Activated CD4-positive, CD25-positive, alpha-beta regulatory T cell treated with anti-CD3 and anti-CD28 coated beads, Interleukin-2, amount 50 U/mL, for 24 hours (primary cell): ENCODE results near the gene GPR35.
"Not testable (repeated sequence)": the region's sequence is repeated elsewhere in the genome, so short reads cannot be mapped to it uniquely, and the experiment has no call there.

Experiments used
- ATAC-seq, 2 donors: fragments of 150-1000 bp; cut with Tn5 transposase; one replicate each; pipeline ENCODE4 v1.10.0; 2021; ENCODE audit warnings: mild to moderate bottlenecking in 1 of 2, moderate library complexity in 1 of 2

Gene GPR35

DNA sequence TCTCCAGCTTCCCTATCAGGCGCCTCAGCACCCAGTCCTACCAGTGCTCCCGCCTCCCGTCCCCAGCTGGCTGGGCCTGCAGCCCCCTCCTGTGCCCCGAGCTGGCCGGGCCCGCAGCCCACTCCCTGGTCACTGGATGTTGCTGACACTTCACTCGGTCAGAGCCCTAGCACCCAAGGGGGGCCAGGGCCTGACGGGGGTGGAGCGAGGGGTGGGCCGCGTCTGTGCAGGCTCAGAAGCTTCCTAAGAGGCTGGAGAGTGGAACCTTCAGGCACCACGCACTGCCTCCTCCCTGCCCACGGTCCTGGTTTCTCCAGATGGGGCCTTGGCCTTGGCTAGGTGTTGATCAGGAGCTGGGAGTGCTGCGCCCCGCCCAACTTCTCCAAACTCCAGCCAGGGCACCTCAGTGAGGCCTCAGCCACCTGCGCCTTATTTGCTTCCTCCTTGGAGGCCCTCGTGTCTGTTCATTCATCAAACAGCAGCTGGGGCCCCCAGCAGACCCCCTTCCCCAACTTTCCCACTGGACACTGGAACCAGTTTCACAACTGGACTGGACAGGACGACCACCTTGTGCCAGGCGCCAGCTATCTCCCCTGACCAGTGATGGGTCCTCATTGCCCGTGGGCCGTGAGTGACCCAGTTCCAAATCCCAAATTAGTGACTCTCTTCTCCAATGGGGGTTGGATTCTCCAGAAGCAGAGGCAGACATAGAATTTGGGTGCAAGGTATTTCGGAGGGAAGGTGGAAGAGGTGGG lies 22.0 kb upstream of the GPR35 start:
- ATAC-seq = no peak

GRCh38 chr2:240603846-240604245 lies 21.4 kb upstream of the GPR35 start:
- ATAC-seq = no peak

DNA sequence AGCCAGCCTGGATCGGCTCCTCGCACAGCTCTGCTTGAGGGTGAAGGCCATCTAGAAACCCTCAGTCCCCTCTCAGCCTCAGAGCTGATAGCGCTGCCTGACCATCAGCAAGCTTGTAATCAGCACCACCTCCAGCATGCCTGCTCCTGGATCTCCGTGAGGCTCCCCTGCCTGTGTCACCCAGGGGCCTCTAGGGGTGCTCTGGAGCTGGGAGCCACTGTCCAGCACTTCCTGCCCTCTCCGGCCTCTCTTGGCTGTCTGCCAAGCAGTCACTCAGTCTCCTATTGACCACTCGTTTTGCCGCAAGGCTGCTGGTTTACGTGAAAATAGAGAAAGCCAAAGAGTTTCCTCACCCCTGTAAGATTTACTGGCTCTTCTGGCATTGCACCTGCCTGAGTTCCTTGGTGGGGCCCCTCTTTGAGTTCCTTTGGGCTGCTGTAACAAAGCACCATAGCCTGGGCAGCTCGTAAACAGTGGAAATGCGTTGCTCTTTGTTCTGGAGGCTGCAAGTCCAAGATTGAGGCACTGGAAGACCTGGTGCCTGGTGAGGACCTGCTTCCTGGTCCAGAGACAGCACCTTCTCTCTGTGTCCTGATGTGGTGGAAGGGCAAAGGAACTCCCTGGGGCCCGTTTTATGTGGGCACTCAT lies 20.9 kb upstream of the GPR35 start:
- no peak for ATAC-seq

DNA sequence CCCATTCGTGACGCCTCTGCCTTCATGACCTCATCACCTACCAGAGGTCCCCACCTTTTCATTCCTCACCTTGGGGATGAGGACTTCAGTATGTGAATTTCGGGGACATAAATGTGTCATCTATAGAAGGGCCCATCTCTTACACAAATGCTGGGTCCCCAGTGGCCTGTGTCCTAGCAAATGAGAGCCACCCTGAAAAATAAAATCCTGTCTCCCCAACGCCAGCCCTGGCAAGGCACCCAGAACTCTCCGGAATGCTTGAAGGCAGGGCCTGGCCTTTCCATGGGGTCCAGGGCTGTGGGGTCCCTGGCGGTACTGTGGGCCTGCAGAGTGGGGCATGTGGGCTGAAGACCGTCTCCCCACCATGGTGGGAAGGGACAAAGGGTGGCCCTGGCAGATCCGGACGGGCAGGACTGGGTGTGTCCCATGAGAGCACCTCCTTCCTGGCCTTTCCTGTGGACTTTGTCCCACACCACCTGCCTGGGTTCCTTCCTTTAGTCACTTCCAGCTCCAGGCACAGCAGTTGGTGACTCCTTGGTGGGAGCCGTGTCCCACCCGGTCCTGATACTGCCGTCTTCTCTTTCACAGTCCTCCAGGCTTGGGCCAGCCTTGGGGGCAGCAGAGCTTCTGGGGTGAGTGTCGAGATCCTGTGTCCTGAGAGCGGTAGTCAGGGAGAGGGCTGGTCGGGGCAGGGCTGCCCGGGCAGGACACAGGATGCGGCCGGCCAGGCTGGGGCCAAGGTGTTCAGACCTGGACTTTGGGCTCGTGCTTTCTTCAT lies 20.2 kb upstream of the GPR35 start:
- no peak for ATAC-seq

DNA sequence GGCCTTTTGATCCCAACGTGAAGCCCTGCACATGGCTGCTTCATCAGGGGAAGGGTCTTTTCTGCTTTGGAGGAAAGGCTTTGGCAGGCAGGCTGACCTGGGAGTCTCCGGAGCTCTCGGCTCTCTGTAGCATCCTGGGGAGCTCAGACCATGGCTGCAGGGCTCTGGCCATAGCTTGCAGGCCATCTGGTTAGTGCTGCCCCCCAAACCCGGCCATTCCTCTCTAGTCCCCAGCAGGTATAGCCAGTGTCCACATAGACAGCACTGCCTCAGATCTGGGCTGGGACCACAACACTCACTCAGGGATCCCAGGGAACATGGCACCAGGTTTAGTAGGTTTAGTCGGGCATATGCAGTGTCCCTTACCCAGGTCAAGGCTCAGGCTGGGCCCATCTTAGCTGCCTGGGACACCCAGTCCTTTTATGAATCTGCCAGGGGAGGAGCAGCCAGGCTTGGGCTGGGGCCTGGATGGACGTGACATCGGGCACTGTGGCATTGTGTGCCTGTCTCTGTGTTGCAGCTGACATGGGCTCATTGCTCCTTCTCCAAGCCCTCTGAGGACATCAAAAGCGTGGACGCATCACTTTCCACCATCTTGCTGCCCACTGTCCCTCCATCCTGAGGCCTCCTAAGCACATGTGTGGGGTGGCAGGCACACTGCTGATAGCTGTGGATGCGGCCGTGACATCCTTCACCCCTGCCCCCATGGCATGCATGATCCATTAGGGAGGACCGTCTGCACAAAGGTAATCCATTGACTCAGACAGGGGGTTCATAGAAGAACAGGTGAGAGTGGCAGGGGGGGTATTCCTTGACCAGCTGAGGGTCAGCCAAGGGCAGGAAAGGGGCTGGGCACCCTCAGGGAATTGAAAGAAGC lies 19.2 kb upstream of the GPR35 start:
- no peak for ATAC-seq

- ATAC-seq = no peak
These were observed 13.6 kb upstream of the GPR35 start for GRCh38 chr2:240611601-240612210.

DNA sequence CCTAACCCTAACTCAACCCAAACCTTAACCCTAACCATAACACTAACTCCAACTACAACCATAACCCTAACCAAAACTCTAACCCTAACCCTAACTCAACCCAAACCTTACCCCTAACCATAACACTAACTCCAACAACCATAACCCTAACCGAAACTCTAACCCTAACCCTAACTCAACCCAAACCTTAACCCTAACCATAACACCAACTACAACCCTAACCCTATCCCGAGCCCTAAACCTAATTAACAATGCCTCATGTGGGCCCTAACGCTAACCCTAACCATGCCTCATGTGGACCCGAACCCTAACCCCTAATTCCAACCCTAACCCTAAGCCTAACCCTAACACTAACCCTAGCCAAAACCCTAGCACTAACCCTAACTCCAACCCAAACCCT lies 11.5 kb upstream of the GPR35 start:
- ATAC-seq = no peak

- no peak for ATAC-seq
These were observed 10.9 kb upstream of the GPR35 start for GRCh38 chr2:240614391-240614790.

DNA sequence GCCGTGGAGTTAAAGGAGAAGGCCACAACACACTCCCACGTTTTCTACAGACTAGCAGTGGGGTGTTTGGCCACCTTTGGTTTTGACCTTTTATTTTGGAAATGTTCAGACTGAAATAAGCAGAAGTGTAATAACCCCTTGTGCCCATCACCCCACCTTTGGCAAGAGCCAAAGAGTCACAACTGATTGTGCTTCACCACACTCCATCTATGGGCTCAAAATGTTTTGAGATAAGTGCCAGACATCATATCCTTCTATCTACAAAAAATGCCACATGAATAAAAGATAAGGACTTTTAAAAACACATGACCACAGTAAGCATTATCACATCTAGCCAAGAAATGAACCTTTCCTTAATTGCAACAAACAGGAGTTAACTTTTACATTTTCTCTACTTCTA lies 9.9 kb upstream of the GPR35 start:
- ATAC-seq = no peak

DNA sequence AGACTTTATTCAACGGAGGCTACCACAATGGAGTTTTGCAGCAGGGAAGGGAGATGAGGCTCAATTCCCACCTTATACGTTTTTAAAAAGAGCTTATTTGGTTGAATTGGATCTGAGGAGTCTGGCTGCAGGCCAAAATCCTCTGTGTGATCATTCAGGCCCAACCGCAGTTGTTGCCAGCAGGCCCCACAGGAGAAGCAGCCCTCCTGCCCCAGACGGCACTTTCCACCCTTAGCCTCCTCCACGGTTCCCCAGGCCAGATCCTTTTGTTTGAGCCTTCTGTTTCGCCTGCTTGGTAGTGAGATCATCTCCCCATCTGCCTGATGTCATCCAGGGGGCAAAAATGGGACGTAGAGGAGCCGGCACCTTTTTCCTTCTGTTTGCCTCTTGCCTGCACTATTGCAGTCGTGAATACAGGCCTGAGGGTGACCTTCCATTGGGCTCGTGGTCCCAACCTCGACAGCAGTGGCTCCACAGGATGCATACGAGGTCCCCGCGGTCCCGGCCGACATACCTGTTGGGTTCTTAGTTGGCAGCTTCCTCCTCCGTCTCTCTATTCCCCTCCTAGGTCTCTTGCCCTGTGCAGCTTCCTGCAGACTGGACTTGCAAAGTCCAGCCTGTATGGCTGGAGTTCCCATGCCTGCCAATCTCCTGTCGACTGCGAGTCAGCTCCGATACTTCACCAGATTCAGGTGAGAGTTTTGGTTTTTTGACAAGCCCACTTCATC lies 9.3 kb upstream of the GPR35 start:
- no peak for ATAC-seq

GRCh38 chr2:240616860-240617666 lies 8.2 kb upstream of the GPR35 start:
- not testable (repeated sequence) for ATAC-seq

DNA sequence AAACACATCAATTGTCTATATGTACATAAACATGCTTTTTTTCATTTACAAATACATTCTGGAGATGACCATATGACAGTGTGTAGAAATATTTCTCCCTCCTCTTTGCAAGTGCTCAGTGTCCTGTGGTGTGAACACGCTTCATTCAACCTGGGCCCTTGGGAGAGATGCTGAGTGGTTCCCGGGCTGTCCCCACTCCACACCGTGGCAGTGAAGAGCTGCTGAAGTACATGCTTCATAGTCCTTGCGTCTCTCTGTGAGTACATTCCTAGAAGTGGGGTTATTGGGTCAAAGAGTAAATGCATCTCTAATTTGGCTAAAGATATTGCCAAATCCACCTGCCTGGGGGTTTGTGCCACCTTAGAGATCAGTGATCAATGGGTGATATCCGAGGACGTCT lies 6.5 kb upstream of the GPR35 start:
- ATAC-seq = no peak

- ATAC-seq = no peak
These were observed 5.7 kb upstream of the GPR35 start for GRCh38 chr2:240619506-240620148.

GRCh38 chr2:240620149-240620731 lies 5.0 kb upstream of the GPR35 start:
- ATAC-seq = no peak

DNA sequence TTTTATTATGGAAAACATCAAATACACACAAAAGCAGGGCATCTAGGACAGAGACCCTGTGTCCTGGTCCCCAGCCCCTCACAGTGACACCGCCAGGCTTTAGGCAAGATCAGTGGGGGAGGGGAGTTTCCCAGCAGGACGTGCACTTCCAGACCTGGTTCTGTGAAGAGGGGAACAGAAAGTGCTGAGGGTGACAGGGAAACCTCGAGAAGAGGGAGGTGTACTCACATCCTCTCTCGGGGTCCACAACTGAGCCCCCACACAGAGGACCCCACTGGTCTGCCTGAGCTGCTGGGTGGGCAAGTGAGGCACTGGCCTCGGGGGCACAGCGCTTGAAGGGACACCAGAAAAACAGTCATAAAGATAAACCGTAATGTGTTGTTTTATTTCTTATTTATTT lies 4.4 kb upstream of the GPR35 start:
- ATAC-seq = no peak

DNA sequence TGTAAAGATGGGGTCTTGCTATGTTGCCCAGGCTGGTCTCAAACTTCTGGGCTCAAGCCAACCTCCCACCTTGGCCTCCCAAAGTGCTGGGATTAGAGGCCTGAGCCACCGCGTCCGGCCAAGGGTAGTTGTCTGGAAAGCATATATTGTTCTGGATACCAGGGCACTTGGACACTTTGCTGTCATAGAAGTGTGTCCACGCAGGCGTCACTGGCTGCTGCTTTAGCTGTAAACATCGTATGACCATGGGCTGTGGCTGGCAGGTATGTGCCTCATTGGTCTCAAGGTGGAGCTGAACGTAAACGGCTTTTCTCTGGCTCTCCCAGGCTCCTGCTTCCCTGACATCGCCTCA lies 3.2 kb upstream of the GPR35 start:
- ATAC-seq = no peak

- ATAC-seq = no peak
These were observed 2.6 kb upstream of the GPR35 start for GRCh38 chr2:240622531-240623235.

DNA sequence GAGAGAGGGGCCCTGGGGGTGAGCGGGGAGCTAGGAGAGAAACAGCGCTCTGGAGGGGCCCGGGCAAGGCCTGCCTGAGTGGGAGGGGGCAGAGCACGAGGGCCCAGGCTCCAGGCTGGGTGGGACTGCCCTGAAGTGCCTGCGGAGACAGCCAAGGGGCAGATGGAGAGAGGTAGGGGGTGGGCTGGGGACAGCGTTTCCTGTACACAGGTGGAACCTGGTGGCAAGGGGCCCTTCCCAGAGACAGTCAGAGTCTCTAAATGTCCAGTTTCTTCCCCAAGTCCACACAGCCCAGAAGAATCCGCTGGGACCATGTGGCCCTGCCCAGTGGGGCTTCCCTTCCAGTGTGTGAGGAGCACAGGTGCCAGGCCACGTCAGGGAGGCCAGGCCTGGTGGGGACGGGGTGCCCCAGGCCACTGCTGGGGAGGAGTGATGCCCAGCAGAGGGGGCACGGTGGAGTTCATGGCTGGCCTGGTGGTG lies 1.7 kb upstream of the GPR35 start:
- ATAC-seq = no peak
